Measurements from ENCODE around the gene CADPS.

The CADPS gene

DNA sequence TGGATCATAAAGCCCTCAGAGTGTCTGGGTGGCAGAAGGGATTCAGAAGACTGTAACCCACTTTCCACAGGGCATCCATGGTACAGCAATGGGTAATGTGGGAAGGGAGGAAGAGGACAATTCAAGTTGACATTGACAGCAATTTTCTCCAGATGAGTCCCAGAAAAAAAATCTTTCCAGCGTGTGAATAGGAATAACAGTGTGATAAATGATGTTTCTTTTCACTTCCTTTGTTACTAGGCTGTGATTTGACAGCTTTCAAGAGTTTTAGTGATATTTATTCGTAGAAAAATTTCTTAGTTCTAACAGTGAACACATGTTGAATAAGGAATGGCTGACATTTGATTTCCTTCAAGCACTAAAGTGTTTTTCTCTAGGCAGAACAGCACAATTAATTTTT is 186.4 kb downstream of the CADPS start:
- DNase-seq (ENCODE audit: low read depth, low spot score): no peak

DNA sequence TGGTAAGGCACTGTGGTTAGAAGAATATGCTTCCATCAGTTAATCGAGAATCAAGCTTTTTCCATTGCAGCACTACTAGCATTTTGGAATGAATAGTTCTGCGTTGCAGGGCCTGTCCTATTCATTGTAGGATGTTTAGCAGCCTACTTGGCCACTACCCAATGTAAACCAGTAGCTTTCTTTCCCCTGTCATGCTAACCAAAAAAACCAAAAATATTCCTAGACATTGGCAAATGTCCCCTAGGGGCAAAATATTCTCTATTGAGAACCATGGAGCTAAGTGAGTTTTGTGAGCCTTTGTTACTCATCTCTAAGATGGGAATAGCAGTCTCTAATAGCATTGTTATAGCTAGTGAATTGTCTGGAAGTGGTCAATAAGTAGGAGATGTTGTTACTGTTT is 187.2 kb downstream of the CADPS start:
- no peak for DNase-seq (ENCODE audit: low read depth, low spot score)

DNA sequence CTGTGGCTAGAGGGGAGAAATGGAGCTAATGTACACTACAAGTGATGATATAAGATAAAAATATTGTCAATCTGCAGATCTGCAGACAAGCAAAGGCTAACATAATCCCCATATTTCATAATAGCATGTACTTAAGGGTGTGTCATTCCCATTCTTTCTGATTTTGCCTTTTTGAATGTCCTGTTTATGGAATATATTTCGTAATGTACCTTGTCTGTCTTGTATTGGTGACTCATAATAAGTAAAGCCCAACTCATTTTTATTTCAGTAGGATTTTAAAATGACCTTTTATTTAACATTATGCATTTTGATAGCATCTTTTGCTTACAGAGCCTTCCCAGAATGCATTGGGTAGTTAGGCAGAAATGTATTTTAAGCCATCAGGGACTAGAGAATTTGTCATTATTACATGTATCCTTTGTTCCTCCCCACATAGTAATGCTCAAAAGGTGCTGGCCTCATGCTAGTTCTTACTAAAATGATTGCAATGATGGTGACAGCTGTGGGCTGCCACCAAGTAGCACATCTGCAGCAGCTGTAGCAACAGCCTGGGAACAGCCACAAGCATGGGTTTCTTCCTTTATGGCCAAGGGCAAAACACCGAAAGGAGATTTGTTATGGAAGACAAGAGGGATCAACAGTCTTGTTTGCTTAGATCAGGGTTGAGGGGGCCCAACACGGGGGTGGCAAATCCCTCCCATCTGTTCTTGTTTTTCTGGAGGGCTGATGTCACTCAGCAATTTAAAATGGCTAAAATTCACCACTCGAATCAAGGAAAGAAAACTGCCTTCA is 188.5 kb downstream of the CADPS start:
- DNase-seq (ENCODE audit: low read depth, low spot score): no peak

DNA sequence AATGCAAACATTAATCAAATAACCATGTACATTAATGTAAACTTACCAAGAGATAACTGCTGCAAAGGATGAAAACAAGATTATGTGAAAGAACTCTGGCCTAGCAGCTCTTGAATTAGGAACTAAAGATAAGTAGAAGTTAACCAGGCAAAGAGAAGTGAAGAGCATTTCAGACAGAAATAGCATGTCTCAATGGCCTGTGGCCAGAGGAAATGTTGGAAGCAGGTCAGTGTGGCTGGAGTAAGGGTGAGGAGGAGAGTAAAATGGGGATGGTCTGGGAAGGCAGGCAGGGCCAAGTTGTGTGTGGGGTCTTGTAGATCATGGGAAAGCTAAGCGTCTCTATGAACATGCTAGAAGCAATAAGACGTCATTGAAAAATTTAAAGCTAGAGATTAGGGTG is 192.4 kb downstream of the CADPS start:
- no peak for DNase-seq (ENCODE audit: low read depth, low spot score)

DNA sequence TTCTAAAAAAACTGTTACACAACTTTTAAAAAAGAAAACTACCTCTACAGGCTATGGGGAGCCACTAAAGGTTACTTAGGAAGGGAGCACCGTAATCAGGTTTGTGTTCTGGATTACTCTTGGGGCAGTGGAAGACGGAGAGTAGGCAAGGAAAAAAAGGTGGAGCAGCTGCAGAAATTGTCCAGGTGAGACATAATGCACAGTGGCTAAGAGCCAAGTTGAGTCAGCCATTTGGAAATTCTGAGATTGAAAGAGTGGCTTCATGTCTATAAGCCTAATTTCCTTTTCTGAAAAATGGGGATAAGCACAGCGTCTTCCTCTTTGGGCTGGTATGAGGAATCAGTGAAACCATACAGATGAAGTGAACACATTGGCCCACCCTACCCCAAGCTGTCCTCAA is 195.2 kb downstream of the CADPS start:
- DNase-seq (ENCODE audit: low read depth, low spot score): no peak

DNA sequence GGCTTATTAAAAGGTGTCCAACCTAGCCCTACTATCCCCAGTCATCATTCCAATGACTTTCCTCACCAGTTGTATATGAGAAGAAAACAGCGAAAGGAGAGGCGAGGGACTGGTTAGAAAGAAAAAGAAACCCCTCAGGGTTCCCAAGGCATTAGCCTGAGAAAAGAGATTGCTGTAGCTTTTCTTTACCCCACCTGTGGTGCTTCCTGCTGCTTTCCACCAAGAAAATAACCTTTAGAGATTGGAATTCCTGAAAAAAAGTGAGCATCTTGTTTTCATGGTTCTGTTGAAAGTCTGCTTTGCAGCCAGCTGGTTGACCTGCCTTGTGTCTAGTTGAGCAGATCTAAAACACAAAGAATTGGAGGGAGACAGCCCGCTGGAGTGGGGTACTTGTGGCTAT is 196.4 kb downstream of the CADPS start:
- DNase-seq (ENCODE audit: low read depth, low spot score): no peak

DNA sequence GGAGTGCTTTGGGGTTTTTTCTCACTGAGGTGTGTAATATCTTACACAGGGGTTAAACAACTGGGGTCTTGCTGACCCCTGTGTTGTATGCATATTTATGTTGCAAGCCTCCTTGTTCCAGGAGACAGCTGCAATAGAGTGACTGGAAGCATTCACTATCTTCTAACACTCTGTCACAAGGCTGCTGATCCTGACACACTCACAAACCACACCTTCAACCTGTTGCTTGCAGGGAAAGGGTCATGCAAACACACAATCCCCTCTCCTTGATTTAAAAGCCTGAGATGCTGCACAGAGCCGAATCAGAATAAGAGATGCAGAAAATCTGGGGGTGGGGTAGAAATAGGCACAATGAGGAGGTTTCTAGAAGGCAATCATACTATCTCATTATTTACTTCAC is 197.3 kb downstream of the CADPS start:
- DNase-seq (ENCODE audit: low read depth, low spot score): no peak

DNA sequence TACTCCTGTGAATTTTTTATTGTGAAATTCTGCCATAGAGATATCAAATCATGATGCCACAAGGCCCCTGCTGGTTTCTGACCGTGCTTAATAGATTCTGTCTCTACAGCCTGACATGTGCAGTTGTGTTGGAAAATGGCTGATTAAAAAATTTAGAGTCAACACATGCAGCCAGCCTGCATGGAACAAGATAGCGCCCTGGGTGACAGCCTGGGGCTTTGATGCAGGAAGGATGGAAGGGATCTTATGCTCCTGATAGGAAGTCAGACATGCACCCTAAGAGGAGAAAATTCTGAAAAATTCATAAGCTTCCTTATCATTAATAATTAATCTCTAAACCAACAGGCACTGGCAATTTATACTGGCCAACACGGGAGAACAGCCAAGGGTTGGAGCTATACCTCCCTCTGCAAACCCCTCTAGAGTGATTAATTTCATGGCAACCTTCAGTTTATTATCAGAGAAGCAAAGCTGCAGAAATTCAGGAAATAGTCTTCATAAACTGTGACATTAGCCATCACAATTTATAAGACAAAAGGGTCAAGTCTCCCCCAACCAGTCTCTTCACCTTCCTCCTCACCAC is 198.4 kb downstream of the CADPS start:
- DNase-seq (ENCODE audit: low read depth, low spot score): no peak

DNA sequence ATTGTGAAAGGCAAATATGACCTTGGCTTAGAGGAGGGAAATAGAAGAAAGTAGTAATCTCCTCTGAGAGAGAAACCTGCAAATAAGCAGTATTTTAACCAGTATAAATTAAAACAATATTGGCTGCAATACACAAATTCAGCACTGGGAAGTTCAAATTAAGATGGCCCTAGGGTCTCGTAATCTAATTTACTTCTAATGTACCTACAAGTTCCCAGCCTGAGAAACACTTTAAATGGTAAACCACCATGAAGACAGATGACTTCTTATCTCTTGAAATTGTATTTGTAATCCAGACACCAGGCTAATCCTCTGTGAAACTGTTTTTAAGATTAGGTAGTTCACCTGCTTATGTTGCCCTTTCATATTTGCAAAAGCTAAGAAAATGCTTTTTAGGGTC is 199.7 kb downstream of the CADPS start:
- no peak for DNase-seq (ENCODE audit: low read depth, low spot score)

DNA sequence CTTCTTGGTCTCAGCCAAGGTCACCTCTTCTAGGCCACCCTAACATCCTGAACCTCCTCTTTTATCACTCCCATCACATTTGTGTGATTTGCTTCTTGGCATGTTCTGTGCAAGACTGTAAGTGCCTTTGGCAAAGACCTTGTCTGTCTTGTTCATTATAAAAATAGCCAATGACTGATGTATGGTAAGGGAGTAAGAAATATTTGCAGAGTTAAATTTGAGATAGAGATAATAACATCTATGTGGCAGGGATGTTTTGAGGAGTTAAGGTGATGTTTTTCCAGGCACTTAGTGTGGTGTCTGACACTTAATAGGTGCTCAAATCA is 202.3 kb downstream of the CADPS start:
- DNase-seq (ENCODE audit: low read depth, low spot score): no peak

DNA sequence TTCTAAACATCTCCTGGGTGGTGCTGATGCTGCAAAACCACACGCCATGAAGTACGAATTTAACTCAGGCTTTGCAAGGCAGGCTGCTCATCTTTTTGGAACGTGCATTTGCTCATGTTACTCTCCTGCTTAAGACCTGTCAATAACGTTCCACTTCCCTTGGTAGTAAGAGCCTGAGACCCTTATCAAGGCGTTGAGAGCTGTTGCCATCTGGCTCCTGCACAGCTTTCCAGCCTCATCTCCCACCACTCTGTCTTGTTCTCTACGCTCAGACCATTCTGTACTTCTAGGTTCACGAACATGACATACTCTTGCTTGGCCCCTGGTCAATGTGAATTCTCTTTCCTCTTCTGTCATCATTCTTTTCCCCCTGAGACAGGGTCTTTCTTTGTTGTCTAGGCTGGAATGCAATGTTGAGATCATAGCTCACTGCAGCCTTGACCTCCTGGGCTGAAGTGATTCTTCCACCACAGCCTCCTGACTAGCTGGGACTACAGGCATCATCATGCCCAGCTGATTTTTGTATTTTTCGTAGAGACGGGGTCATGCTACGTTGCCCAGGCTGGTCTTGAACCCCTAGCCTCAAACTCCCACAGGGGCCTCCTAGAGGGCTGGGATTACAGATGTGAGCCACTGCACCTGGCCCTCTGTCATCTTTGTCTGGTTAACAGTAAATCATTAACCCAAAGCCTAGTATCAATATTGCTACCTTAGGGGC is 202.8 kb downstream of the CADPS start:
- DNase-seq (ENCODE audit: low read depth, low spot score): no peak

DNA sequence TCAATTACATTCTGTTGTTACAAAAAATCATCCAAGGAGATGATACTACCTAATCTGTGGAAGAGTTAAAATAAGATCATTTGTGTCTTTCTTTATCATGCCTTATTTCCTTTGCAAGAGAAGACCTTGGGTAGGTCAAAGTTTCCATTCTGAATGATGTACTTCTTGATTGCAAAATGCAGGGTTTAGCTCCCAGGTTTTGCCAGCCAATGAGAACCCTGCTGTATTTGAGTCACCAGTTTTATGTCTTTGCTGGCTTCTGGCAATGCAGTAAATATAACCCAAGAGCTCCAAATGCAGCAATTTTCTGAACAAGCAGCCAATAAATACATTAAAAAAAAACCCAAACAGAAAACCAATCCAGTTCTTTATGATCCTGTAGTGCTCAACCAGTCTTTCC is 204.9 kb downstream of the CADPS start:
- DNase-seq (ENCODE audit: low read depth, low spot score): no peak

DNA sequence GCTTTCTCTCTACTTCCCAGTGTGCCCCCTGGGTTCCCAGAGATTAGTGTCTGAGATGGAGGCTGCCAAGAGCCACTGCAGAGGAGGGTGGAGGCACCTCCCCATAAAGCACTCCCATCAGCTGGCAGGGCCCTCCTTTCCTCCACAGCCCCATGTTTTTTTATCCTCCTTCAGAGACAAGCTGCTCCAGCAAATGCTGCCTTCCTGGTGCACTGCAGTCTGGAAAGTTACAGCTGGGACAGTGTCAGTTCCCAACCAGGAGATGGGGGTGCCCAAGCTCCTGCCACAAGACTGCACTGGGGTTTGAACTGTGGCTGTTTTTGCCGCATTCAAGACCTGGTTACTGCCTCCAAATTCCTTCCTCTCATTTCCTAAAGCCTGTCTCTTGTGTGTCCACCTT is 206.1 kb downstream of the CADPS start:
- no peak for DNase-seq (ENCODE audit: low read depth, low spot score)

DNA sequence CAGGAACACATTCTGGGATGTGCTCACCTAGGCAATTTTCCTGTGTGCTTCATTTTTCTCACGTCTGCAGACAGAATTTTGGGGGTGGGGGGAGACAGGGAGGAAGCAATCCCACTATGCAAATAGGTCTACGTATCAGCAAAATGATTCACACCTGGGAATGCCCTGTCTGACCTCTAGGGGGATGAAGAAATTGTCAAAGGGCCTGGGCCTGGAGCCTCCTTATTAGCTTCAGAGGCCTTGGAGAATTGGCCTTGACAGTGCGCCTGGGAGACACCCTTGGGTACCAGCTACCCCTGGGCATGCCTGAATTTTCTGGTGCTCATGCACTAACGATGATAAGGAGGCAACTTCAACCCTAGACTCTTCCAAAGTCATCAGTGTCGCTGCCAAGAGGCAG is 207.5 kb downstream of the CADPS start:
- DNase-seq (ENCODE audit: low read depth, low spot score): no peak

DNA sequence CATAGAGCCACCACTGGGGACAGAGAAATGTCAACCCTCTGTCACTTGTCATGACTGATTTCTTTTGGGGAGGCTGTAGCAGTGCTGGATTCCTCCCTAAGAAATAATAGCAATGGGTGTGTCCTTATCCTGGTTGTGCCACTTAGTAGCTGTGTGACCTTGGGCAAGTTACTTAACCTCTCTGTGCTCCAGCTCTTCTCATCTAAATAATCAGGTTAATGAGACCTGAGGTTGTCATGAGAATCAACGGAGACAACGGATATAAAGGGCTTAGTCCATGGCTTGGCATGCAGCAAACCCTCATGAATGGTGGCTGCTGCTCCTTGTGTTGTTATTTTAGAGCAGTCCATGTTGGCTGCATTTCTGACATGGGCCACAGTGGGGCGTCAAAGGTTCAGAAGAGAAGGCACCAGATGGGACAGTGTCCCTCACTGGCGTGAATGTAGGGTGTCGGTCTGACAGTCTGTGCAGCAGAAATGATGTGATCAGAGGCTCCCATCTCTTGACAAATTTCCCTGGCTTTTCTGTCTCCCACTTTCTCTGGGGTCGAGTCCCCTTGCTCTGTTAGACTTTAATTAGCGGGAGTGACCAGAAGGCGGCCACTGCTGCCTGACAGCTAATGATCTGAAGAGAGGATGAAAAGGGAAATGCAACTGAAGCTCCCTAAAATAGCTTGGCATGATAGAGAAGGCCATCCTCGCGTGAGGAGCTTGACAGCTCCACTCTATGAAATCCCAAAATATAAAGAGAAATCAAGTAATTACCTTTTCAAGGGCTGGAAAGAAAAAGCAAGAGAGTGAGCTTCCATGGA is 209.4 kb downstream of the CADPS start:
- DNase-seq (ENCODE audit: low read depth, low spot score): no peak

DNA sequence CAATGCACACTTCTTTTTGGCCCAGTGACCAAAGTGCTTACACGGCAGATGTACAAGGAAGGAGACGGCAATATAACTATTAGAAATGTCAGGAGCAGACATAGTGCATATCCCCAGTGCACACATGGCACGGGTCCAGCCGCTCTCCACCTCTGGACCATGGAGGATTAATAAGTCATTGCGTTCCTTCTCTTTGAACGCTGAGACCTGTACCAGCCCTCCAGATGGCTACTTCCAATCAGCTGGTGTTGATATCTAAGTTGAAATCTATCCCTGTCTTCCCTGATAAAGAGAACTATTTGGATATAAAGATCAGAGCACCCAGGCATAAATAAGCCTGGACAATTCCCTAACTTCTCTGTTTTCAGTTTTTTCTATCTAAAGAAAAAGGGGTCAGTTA is 212.5 kb downstream of the CADPS start:
- no peak for DNase-seq (ENCODE audit: low read depth, low spot score)

DNA sequence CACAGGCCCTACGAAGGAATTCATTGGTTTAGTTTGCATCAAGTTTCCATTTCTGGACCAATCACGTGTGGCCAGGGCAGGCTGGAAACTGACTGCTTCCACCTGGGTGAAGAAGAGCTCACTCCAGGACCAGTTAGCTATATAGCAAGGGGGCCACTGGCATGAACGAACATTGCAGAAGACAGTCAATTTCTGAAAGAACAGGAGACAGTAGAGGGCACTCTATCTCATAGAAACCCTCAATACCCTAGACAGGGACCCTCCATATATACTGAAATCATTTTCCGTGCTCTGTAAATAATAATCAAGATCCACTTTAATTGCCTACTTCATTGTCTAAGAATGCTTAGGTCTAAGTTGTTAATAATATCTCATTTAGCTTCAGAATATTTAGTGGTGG is 215.6 kb downstream of the CADPS start:
- no peak for DNase-seq (ENCODE audit: low read depth, low spot score)

DNA sequence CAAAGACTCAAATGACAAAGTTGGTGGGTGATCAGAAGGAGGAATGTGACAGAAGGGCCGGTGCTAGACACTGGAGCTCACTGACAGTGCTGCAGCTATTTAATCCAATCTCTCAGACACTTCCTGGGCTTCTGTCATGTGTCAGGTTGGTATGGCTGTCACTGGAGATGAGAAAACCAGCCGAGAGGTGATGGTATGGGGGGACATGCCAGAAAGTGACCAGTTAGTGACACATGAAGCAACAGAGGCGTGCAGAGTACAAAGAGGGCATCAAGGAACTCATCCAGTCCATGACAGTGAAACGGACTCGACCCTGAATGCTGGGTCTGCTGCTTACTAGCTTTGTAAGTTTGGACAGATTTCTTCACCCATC is 219.5 kb downstream of the CADPS start:
- no peak for DNase-seq (ENCODE audit: low read depth, low spot score)

DNA sequence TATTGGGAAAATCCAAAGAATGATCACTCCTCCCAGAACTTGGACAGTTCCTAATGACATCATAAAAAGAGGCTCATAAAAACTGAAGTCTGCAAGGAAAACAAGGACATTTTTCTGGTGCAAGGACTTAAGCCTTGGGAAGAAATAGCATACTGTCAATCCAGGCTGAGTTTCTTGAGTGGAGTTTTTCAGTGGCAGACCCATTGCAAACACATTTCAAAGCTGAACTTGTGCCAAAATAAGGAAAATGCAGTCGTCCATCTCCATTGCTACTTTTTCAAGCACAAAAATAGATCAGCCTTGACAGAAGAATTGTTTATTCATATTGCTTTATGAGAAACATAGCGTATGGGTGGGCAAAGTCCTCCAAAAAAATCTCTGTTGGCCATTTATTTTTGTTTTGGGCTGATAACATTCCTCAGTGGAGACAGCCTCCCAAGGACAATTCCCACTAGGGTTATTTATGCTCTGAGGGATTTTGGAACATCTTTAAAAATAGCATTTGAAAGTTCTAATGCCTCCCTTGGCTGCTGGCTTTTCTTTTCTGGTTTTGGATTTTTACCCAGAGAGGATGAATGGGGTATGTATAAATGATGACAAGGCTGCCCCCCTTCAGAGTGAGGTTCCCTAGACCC is 220.0 kb downstream of the CADPS start:
- no peak for DNase-seq (ENCODE audit: low read depth, low spot score)

DNA sequence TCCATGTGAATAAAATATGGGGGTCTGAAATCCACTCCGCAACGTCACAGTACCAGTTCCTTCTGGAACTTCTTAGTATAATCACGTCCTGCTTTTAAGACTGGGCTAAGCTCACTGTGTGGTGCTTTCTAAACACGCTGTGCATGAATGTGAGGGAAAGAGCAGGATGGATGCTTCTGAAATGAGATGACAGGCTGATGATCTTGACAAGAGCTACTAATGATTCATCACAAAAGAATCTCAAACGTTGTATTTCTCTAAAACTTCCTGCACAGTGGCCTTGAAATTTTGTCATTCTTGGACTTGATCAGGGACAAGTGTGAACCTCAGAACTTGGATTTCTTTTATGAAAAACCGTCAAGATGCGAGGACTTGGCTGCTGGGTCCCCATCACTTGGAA is 221.4 kb downstream of the CADPS start:
- no peak for DNase-seq (ENCODE audit: low read depth, low spot score)

DNA sequence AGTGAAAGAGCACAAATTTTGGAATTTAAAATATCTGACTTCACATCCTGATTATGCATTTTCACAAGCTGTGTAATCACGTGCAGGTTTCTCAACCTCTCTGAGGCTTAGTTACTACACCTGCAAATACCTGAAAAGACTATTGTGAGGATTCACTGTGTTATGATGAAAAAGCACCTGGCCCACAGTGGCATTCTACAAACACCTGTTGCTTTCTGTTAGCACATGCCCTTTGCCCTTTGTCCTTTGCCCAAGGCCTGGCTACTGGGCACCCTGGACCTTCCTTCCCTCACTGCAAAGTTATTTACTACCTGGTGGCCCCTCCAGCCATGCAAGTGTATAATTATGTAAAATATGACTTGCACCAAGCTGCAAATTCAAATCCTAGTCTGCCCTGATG is 227.5 kb downstream of the CADPS start:
- no peak for DNase-seq (ENCODE audit: low read depth, low spot score)

DNA sequence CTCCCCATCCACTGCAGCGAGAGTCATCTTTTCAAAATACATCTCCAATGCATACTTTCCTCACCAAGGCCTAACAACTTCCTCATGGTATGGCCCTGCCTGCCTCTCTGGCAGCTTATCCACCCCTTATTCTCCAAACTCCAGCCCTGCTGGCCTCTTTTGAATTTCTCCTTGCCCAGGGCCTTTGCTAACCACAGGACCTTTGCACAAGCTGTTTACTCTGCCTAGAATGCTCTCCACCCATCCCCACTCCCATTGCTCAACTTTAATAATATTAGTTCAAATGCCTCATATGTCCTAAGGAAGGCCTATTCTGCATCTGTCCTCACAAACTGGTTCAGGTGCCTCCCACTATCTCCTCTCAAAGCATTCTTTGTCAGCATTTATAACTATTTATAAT is 230.7 kb downstream of the CADPS start:
- no peak for DNase-seq (ENCODE audit: low read depth, low spot score)

Measured in activated CD4-positive, CD25-positive, alpha-beta regulatory T cell treated with anti-CD3 and anti-CD28 coated beads, Interleukin-2, amount 50 U/mL, for 16 hours (primary cell).